GM12872 (cell line): ENCODE data around the gene CHKB.

ENCODE experiments used
- TF ChIP-seq, protein P1 (sequence below): IDR thresholded peaks from 3 replicates; pipeline ENCODE4 v1.5.1; 2011; ENCODE audit warnings: low read depth, mild to moderate bottlenecking, low read length, moderate library complexity; ENCODE audit not compliant: insufficient read depth

Gene CHKB

GRCh38 chr22:50625568-50626313 lies 43.1 kb upstream of the CHKB start:
- TF ChIP-seq, protein P1, sequence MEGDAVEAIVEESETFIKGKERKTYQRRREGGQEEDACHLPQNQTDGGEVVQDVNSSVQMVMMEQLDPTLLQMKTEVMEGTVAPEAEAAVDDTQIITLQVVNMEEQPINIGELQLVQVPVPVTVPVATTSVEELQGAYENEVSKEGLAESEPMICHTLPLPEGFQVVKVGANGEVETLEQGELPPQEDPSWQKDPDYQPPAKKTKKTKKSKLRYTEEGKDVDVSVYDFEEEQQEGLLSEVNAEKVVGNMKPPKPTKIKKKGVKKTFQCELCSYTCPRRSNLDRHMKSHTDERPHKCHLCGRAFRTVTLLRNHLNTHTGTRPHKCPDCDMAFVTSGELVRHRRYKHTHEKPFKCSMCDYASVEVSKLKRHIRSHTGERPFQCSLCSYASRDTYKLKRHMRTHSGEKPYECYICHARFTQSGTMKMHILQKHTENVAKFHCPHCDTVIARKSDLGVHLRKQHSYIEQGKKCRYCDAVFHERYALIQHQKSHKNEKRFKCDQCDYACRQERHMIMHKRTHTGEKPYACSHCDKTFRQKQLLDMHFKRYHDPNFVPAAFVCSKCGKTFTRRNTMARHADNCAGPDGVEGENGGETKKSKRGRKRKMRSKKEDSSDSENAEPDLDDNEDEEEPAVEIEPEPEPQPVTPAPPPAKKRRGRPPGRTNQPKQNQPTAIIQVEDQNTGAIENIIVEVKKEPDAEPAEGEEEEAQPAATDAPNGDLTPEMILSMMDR = 0 out of 3 replicates have a peak, but pooled peaks have one; percentile 4

DNA sequence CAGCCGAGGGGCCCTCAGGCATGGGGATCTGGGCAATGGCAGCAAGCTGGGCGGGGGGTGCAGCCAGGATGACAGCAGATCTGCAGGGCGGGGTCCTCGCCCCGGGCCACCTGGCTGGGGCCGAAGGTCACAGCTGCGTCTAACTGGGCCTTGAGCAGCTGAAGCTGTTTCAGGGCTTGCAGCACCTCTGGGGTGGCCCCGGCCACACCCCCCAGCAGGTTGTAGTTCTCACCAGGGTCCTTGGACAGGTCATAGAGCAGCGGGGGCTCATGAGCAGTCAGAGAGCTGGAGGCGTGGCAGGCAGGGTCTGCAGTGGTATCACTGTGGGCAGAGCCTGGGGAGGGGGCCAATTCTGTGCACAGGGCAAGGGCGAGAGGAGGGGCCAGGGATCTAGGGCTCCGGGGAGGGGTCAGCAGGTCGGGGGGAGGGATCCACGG lies 42.5 kb upstream of the CHKB start:
- TF ChIP-seq, protein P1 = no peak

- TF ChIP-seq, protein P1 = no peak
Measured at GRCh38 chr22:50624347-50625130, 41.9 kb upstream of the CHKB start.

DNA sequence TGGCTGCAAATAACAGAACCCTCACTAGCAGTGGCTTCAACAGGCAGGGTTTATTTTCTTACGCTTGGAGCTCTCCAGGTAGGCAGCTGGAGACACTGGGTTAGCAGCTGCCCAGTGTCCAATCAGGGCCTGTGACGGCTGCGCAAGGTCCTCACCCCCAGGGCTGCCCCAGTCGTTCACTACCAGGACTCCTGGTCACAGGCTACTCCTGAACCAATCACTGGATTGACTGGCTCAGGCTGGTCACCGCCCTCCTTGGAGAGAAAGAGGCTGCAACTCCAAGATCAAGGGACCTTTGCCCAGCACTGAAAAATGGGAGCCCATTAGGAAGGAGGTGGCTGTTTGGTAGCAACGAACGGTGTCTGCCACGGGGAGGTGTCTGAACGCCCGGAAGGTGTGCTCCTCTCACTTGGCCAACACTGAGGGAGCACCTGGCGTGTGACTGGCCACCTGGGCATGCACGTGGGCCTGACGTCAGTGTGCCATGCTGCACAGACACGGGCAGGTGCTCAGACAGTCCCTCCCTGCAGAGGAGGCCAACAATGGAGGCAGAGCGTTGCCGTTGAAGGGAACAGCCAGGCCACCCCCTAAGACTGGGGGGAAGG lies 40.2 kb upstream of the CHKB start:
- TF ChIP-seq, protein P1 = no peak

- TF ChIP-seq, protein P1 = peak; percentile 56
Measured at GRCh38 chr22:50621948-50622722, 39.5 kb upstream of the CHKB start.

- TF ChIP-seq, protein P1 = no peak
Measured at GRCh38 chr22:50621356-50621880, 38.8 kb upstream of the CHKB start.
